HEK293 (cell line): Measurements from ENCODE around the gene FAM168A.

ENCODE experiments used
- CTCF ChIA-PET: fragments of 350-600 bp; formaldehyde crosslinking; extraction: SDS; loops from one replicate; lab custom pipeline; 2021; ENCODE audit warnings: antibody characterized with exemption; lab: Yijun Ruan, JAX
- POLR2A ChIA-PET: fragments of 300-600 bp; formaldehyde crosslinking; extraction: SDS; loops from one replicate; lab custom pipeline; 2020; ENCODE audit warnings: antibody characterized with exemption, inconsistent platforms; lab: Yijun Ruan, JAX
- H3K27ac ChIP-seq: fragments of 200-500 bp; sonication (Bioruptor generic); 2 replicates; pipeline ENCODE4 v1.5.1; 2014; ENCODE audit warnings: low read depth, low read length, control low read depth, inconsistent platforms; ENCODE audit errors: extremely low read depth
- H3K36me3 ChIP-seq, 2 experiments: fragments of 200-500 bp in 1 of 2; sonication (Bioruptor generic) in 1 of 2; 1 replicate in 1 of 2; 2 replicates in 1 of 2; pipeline ENCODE4 v1.5.1; 2014 to 2017; ENCODE audit warnings: inconsistent platforms in 2 of 2, low read length in 2 of 2; ENCODE audit not compliant: control insufficient read depth in 2 of 2, insufficient read depth in 1 of 2
- H3K4me1 ChIP-seq: fragments of 200-500 bp; sonication (Bioruptor generic); 2 replicates; pipeline ENCODE4 v1.5.1; 2014; ENCODE audit warnings: mild to moderate bottlenecking, low read length, inconsistent platforms; ENCODE audit not compliant: control insufficient read depth, insufficient read depth
- H3K4me3 ChIP-seq: 2 replicates; pipeline ENCODE4 v1.5.1; 2011; ENCODE audit warnings: low read depth, mild to moderate bottlenecking, control low read depth, low read length, moderate library complexity
- H3K9me3 ChIP-seq: fragments of 200-500 bp; sonication (Bioruptor generic); 2 replicates; pipeline ENCODE4 v1.5.1; 2014; ENCODE audit warnings: low read depth, low read length, inconsistent platforms; ENCODE audit not compliant: control insufficient read depth, insufficient read depth
- BCL11A ChIP-seq: fragments of 450-650 bp; formaldehyde crosslinking; IDR thresholded peaks from 2 replicates; pipeline ENCODE4 v1.5.1; 2016; ENCODE audit warnings: low read depth, missing biosample characterization, missing genetic modification characterization
- BCL11B ChIP-seq: fragments of 450-650 bp; formaldehyde crosslinking; IDR thresholded peaks from 2 replicates; pipeline ENCODE4 v1.5.1; 2016; ENCODE audit warnings: low read depth, missing biosample characterization, missing genetic modification characterization
- GLIS2 ChIP-seq: fragments of 450-650 bp; formaldehyde crosslinking; IDR thresholded peaks from 2 replicates; pipeline ENCODE4 v1.5.1; 2016; ENCODE audit warnings: missing biosample characterization, missing genetic modification characterization
- HOXD13 ChIP-seq: sonication (generic); formaldehyde crosslinking; IDR thresholded peaks from 2 replicates; pipeline ENCODE4 v1.8.0; 2022; ENCODE audit warnings: missing genetic modification reagents, borderline replicate concordance
- KLF16 ChIP-seq: fragments of 450-650 bp; formaldehyde crosslinking; IDR thresholded peaks from 2 replicates; pipeline ENCODE4 v1.5.1; 2017; ENCODE audit warnings: missing biosample characterization, missing genetic modification characterization
- MEIS1 ChIP-seq: sonication (generic); formaldehyde crosslinking; IDR thresholded peaks from 2 replicates; pipeline ENCODE4 v1.8.1; 2022; ENCODE audit warnings: missing genetic modification reagents, mild to moderate bottlenecking, borderline replicate concordance
- ZBTB7A ChIP-seq: fragments of 450-650 bp; formaldehyde crosslinking; IDR thresholded peaks from 2 replicates; pipeline ENCODE4 v1.5.1; 2016; ENCODE audit warnings: low read depth, missing biosample characterization, missing genetic modification characterization
- ZNF112 ChIP-seq: fragments of 450-650 bp; formaldehyde crosslinking; IDR thresholded peaks from 2 replicates; pipeline ENCODE4 v1.5.0; 2017; ENCODE audit warnings: missing biosample characterization, missing genetic modification characterization
- ZNF121 ChIP-seq: fragments of 450-650 bp; formaldehyde crosslinking; IDR thresholded peaks from 2 replicates; pipeline ENCODE4 v1.5.1; 2016; ENCODE audit warnings: missing biosample characterization, missing genetic modification characterization
- ZNF2 ChIP-seq: fragments of 450-650 bp; formaldehyde crosslinking; IDR thresholded peaks from 2 replicates; pipeline ENCODE4 v1.5.1; 2016; ENCODE audit warnings: missing biosample characterization, missing genetic modification characterization
- ZNF24 ChIP-seq: fragments of 450-650 bp; formaldehyde crosslinking; IDR thresholded peaks from 2 replicates; pipeline ENCODE4 v1.5.1; 2016; ENCODE audit warnings: missing biosample characterization, missing genetic modification characterization
- ZNF324 ChIP-seq: fragments of 450-650 bp; formaldehyde crosslinking; IDR thresholded peaks from 2 replicates; pipeline ENCODE4 v1.5.1; 2016; ENCODE audit warnings: missing biosample characterization, missing genetic modification characterization
- ZNF335 ChIP-seq: fragments of 450-650 bp; formaldehyde crosslinking; conservative IDR thresholded peaks from 2 replicates; pipeline ENCODE4 v1.5.1; 2016; ENCODE audit warnings: missing biosample characterization, missing genetic modification characterization
- ZNF366 ChIP-seq: fragments of 450-650 bp; formaldehyde crosslinking; conservative IDR thresholded peaks from 2 replicates; pipeline ENCODE4 v1.5.1; 2016; ENCODE audit warnings: missing biosample characterization, missing genetic modification characterization
- ZNF391 ChIP-seq: fragments of 450-650 bp; formaldehyde crosslinking; IDR thresholded peaks from 2 replicates; pipeline ENCODE4 v1.5.1; 2016; ENCODE audit warnings: low read depth, missing biosample characterization, missing genetic modification characterization, borderline replicate concordance
- ZNF433 ChIP-seq: fragments of 450-650 bp; formaldehyde crosslinking; IDR thresholded peaks from 2 replicates; pipeline ENCODE4 v1.5.1; 2016; ENCODE audit warnings: missing biosample characterization, missing genetic modification characterization, low read depth
- ZNF473 ChIP-seq: fragments of 450-650 bp; formaldehyde crosslinking; IDR thresholded peaks from 2 replicates; pipeline ENCODE4 v1.5.1; 2017; ENCODE audit warnings: missing biosample characterization, missing genetic modification characterization
- ZNF654 ChIP-seq: fragments of 450-650 bp; formaldehyde crosslinking; IDR thresholded peaks from 2 replicates; pipeline ENCODE4 v1.5.1; 2016; ENCODE audit warnings: low read depth, missing biosample characterization, missing genetic modification characterization
- ZSCAN16 ChIP-seq: fragments of 450-650 bp; formaldehyde crosslinking; IDR thresholded peaks from 2 replicates; pipeline ENCODE4 v1.5.1; 2016; ENCODE audit warnings: missing biosample characterization, missing genetic modification characterization
- ZSCAN30 ChIP-seq: fragments of 450-650 bp; IDR thresholded peaks from 2 replicates; pipeline ENCODE4 v1.5.1; 2018; ENCODE audit warnings: missing biosample characterization, mild to moderate bottlenecking, missing genetic modification characterization, moderate library complexity
- TF ChIP-seq, protein P1 (sequence below): fragments of 450-650 bp; formaldehyde crosslinking; IDR thresholded peaks from 2 replicates; pipeline ENCODE4 v1.5.1; 2016; ENCODE audit warnings: missing biosample characterization, missing genetic modification characterization
- TF ChIP-seq, protein P2 (sequence below): fragments of 450-650 bp; formaldehyde crosslinking; IDR thresholded peaks from 2 replicates; pipeline ENCODE4 v1.5.1; 2016; ENCODE audit warnings: missing biosample characterization, missing genetic modification characterization, borderline replicate concordance
- TF ChIP-seq, protein P3 (sequence below): fragments of 450-650 bp; formaldehyde crosslinking; IDR thresholded peaks from 2 replicates; pipeline ENCODE4 v1.5.1; 2016; ENCODE audit warnings: missing biosample characterization, missing genetic modification characterization, borderline replicate concordance
- TF ChIP-seq, protein P4 (sequence below): fragments of 450-650 bp; formaldehyde crosslinking; IDR thresholded peaks from 2 replicates; pipeline ENCODE4 v1.5.1; 2016; ENCODE audit warnings: missing biosample characterization, missing genetic modification characterization

Gene FAM168A

DNA sequence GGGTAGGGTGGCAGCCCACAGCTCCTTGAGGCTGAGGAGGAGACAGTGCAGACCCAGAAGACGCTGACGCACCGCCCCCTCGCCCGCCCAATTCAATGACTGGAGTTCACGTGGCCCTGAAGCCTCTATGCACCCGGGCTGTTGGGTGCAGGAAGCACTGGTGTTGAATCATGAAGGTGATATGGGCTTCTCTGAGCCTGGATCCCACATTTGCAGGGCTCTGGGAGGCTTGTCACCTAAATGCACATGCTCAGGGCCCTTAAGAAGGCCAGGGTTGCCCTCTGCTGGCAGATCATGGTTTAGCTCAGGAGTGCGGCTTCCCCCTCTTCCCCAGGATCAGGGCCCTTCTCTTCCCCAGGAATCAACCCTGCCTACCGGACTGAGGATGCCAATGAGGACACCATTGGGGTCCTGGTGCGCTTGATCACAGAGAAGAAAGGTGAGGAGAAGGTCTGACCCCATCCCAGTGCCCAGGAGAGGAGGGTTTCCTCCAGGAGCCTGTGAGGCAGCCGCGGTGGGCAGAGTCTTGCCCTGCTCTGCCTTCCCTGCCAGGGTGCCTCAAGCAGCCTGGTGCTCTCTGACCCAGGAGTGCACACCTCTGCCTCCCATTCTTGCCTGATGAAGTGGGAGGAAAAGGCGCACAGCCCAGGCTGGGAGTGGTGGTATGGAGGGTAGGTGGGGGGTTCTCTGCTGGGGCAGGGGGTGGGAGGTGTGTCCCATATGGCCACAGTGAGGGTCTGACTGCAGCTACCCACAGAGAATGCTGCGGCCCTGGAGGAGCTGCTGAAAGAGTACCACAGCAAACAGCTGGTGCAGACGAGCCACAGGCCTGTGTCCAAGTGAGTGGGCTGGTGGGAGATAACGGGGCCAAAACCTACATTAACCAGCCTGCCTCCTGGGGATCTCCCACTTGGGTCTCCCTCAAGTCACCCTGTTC is 204.2 kb downstream of the FAM168A start:
- ChIA-PET CTCF (interaction anchor here (0.5 to 3.6 kb wide), 29 partner anchors 8 to 463 kb away, joined by 3 to 95 read pairs (median 3); no protein-coding TSS in a partner anchor), POLR2A (interaction anchor here (1.0 to 1.8 kb wide), 3 partner anchors 17 to 42 kb away, joined by 3 to 8 read pairs (median 6); no protein-coding TSS in a partner anchor)
- peaks cover 0 to 79% of the 10 kb centered on the region in 2 experiments; a peak in 1 of 3 replicates for H3K36me3 ChIP-seq
- H3K27ac ChIP-seq: no peak overlapping the region
- H3K9me3 ChIP-seq: no peaks in the 10 kb centered on the region
- no peak overlapping the region for H3K4me3 ChIP-seq
- H3K4me1 ChIP-seq: no peaks in the 10 kb centered on the region
- TF ChIP-seq, protein P1, sequence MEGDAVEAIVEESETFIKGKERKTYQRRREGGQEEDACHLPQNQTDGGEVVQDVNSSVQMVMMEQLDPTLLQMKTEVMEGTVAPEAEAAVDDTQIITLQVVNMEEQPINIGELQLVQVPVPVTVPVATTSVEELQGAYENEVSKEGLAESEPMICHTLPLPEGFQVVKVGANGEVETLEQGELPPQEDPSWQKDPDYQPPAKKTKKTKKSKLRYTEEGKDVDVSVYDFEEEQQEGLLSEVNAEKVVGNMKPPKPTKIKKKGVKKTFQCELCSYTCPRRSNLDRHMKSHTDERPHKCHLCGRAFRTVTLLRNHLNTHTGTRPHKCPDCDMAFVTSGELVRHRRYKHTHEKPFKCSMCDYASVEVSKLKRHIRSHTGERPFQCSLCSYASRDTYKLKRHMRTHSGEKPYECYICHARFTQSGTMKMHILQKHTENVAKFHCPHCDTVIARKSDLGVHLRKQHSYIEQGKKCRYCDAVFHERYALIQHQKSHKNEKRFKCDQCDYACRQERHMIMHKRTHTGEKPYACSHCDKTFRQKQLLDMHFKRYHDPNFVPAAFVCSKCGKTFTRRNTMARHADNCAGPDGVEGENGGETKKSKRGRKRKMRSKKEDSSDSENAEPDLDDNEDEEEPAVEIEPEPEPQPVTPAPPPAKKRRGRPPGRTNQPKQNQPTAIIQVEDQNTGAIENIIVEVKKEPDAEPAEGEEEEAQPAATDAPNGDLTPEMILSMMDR (tag by site-specific recombination): peak; percentile 52; the same call in 1 of the 2 replicates
- TF ChIP-seq KLF16 (tag by site-specific recombination) (no peak), ZNF654 (tag by site-specific recombination) (peak; percentile 82), MEIS1 (no peak), ZNF433 (tag by site-specific recombination) (no peak), ZNF24 (tag by site-specific recombination) (no peak), ZNF2 (tag by site-specific recombination) (0 out of 2 replicates have a peak, but pooled peaks have one; percentile 37), GLIS2 (tag by site-specific recombination) (no peak), ZNF112 (tag by site-specific recombination) (no peak), ZNF335 (tag by site-specific recombination) (no peak), ZNF121 (tag by site-specific recombination) (no peak), ZBTB7A (no peak), HOXD13 (CRISPR knock-in tag) (no peak), BCL11B (no peak), ZNF366 (no peak), ZNF324 (no peak), ZNF473 (no peak), ZSCAN16 (tag by site-specific recombination) (no peak), ZSCAN30 (tag by site-specific recombination) (0 out of 2 replicates have a peak, but pooled peaks have one; percentile 22), BCL11A (tag by site-specific recombination) (no peak), ZNF391 (no peak)
- TF ChIP-seq, protein P2, sequence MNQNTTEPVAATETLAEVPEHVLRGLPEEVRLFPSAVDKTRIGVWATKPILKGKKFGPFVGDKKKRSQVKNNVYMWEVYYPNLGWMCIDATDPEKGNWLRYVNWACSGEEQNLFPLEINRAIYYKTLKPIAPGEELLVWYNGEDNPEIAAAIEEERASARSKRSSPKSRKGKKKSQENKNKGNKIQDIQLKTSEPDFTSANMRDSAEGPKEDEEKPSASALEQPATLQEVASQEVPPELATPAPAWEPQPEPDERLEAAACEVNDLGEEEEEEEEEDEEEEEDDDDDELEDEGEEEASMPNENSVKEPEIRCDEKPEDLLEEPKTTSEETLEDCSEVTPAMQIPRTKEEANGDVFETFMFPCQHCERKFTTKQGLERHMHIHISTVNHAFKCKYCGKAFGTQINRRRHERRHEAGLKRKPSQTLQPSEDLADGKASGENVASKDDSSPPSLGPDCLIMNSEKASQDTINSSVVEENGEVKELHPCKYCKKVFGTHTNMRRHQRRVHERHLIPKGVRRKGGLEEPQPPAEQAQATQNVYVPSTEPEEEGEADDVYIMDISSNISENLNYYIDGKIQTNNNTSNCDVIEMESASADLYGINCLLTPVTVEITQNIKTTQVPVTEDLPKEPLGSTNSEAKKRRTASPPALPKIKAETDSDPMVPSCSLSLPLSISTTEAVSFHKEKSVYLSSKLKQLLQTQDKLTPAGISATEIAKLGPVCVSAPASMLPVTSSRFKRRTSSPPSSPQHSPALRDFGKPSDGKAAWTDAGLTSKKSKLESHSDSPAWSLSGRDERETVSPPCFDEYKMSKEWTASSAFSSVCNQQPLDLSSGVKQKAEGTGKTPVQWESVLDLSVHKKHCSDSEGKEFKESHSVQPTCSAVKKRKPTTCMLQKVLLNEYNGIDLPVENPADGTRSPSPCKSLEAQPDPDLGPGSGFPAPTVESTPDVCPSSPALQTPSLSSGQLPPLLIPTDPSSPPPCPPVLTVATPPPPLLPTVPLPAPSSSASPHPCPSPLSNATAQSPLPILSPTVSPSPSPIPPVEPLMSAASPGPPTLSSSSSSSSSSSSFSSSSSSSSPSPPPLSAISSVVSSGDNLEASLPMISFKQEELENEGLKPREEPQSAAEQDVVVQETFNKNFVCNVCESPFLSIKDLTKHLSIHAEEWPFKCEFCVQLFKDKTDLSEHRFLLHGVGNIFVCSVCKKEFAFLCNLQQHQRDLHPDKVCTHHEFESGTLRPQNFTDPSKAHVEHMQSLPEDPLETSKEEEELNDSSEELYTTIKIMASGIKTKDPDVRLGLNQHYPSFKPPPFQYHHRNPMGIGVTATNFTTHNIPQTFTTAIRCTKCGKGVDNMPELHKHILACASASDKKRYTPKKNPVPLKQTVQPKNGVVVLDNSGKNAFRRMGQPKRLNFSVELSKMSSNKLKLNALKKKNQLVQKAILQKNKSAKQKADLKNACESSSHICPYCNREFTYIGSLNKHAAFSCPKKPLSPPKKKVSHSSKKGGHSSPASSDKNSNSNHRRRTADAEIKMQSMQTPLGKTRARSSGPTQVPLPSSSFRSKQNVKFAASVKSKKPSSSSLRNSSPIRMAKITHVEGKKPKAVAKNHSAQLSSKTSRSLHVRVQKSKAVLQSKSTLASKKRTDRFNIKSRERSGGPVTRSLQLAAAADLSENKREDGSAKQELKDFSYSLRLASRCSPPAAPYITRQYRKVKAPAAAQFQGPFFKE (tag by site-specific recombination): no peak
- TF ChIP-seq, protein P3, sequence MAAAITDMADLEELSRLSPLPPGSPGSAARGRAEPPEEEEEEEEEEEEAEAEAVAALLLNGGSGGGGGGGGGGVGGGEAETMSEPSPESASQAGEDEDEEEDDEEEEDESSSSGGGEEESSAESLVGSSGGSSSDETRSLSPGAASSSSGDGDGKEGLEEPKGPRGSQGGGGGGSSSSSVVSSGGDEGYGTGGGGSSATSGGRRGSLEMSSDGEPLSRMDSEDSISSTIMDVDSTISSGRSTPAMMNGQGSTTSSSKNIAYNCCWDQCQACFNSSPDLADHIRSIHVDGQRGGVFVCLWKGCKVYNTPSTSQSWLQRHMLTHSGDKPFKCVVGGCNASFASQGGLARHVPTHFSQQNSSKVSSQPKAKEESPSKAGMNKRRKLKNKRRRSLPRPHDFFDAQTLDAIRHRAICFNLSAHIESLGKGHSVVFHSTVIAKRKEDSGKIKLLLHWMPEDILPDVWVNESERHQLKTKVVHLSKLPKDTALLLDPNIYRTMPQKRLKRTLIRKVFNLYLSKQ: no peak
- TF ChIP-seq, protein P4, sequence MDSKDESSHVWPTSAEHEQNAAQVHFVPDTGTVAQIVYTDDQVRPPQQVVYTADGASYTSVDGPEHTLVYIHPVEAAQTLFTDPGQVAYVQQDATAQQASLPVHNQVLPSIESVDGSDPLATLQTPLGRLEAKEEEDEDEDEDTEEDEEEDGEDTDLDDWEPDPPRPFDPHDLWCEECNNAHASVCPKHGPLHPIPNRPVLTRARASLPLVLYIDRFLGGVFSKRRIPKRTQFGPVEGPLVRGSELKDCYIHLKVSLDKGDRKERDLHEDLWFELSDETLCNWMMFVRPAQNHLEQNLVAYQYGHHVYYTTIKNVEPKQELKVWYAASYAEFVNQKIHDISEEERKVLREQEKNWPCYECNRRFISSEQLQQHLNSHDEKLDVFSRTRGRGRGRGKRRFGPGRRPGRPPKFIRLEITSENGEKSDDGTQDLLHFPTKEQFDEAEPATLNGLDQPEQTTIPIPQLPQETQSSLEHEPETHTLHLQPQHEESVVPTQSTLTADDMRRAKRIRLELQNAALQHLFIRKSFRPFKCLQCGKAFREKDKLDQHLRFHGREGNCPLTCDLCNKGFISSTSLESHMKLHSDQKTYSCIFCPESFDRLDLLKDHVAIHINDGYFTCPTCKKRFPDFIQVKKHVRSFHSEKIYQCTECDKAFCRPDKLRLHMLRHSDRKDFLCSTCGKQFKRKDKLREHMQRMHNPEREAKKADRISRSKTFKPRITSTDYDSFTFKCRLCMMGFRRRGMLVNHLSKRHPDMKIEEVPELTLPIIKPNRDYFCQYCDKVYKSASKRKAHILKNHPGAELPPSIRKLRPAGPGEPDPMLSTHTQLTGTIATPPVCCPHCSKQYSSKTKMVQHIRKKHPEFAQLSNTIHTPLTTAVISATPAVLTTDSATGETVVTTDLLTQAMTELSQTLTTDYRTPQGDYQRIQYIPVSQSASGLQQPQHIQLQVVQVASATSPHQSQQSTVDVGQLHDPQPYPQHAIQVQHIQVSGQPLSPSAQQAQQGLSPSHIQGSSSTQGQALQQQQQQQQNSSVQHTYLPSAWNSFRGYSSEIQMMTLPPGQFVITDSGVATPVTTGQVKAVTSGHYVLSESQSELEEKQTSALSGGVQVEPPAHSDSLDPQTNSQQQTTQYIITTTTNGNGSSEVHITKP (tag by site-specific recombination): no peak
